Fibroblast of mammary gland (primary cell): ENCODE data around the gene KCNA5.

ENCODE experiments used
- DNase-seq: peaks from one replicate; pipeline ENCODE4 v3.0.0-alpha.2; 2010; ENCODE audit warnings: low read depth
- H3K4me3 ChIP-seq: 2 replicates; pipeline ENCODE4 v1.5.1; 2011; ENCODE audit warnings: low read depth, mild to moderate bottlenecking, low read length, moderate library complexity; ENCODE audit not compliant: control insufficient read depth
- TF ChIP-seq, protein P1 (sequence below): conservative IDR thresholded peaks from 2 replicates; pipeline ENCODE4 v1.5.1; 2011; ENCODE audit warnings: low read depth, low read length, inconsistent platforms; ENCODE audit not compliant: control insufficient read depth, insufficient read depth

KCNA5 gene

DNA sequence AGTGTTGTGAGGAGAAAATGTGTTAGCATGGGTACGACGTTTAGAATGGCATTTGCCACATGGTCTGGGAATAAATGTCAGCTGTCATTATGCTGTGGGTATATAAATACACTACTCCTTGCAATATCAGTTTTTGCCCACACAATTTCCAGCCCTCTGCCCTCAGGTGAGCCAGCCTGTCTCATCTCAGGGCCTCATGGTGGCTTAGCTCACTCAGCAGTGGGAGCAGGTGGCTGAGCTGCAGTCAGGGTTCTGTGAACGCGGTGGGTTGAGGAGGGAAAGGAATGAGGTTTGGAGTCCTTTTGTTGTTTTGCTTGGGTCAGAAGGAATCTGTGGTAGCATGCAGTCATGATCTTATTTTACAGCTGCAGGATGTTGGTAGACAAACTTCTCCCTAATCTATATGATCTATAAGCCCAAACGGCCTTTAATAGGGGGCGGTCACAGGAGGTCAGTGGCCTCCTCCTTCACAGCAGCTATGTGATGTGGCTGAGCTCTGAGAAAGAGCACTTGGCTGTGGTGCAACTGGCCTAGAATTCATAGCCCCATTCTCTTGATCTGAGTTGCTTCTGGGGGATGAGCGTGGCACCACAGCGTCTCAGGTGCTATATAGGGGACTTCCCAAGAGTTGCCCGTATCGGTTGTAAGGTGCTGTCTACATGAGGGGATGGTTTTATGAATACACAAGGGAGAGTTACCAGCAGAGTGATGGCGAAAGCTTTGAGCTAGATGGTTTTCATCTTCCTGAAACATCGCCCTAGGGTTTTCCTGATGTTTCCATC, 27.8 kb upstream of the KCNA5 start:
- TF ChIP-seq, protein P1, sequence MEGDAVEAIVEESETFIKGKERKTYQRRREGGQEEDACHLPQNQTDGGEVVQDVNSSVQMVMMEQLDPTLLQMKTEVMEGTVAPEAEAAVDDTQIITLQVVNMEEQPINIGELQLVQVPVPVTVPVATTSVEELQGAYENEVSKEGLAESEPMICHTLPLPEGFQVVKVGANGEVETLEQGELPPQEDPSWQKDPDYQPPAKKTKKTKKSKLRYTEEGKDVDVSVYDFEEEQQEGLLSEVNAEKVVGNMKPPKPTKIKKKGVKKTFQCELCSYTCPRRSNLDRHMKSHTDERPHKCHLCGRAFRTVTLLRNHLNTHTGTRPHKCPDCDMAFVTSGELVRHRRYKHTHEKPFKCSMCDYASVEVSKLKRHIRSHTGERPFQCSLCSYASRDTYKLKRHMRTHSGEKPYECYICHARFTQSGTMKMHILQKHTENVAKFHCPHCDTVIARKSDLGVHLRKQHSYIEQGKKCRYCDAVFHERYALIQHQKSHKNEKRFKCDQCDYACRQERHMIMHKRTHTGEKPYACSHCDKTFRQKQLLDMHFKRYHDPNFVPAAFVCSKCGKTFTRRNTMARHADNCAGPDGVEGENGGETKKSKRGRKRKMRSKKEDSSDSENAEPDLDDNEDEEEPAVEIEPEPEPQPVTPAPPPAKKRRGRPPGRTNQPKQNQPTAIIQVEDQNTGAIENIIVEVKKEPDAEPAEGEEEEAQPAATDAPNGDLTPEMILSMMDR, result no peak
- no peak for DNase-seq

DNA sequence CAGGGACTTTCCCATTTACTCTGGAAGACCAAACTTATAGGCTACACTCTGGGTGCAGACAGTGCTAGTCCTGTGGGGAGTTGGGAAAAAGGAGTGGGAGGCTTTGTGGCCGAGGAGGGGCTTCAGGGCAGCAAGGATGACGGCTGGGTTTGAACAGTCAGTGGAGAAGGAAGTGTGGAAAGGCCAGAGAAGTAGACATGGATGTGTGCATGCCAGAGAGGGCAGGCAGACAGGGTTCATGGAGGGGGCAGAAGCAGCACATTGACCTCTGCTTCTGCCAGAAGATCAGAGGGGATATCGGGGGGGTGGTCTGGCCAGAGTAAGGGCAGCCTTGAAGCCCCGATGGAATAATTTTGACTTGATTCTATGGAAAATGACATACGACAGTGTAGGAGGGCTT, 27.2 kb upstream of the KCNA5 start:
- DNase-seq, result no peak
- TF ChIP-seq, protein P1, result no peak
- H3K4me3 ChIP-seq, result no peak overlapping the region

More for the DNA sequence above, 27.8 kb upstream of the KCNA5 start:
- H3K4me3 ChIP-seq, result no peak overlapping the region

DNA sequence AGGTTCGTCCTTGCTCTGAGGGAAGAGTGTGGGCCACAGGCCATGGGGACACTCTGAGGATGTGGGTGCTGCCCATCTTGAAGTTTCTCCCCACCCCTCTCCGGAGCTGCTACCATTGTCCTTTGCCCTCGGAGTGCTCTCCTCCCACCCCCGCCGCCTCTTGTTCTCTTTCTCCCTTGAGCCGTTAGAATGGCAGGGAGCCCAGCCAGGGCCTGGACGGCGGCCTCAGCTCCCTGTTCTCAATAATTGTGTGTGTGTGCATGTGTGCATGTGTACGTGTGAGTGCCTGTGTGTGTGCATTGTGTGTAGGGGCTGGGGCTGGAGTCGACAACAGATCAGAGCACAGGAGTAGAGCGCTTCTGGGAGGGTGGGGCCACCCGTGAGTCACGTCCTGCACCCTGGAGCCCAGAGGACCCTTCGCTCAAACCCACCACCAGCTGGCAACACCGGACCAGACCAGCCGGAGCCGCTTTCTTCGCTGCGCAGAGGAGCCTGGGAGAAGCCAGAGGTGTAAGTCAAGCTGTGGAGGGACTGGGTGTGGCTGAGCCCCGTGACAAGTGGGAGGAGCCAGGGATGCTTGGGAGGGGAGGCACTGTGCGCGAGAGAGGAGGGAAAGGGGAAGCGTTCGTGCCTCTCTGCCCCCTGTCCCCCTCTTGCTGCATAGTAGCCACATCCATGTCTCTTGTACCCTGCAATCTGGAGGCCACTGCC, 25.9 kb upstream of the KCNA5 start:
- TF ChIP-seq, protein P1, result no peak
- DNase-seq, result no peak

DNA sequence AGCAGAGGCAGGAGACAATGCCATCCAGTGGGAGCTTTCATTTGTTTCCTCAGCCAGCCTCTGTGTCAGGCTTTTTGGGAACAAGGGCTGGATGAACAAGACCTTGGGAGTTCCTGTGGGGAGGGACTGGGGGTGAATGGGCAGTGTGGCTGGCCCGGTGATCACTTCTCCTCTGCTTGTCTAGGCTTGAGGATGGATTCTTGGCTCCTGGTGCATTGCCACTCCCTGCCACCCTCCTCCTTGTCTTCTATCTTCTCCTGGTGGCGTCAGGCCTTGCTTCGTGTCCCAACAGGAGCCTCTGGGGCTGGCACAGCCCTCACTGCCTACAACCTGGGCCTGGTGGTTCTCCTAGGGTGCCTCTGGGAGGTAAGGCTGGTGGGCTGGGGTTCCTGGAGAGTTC, 25.0 kb upstream of the KCNA5 start:
- no peak for DNase-seq
- TF ChIP-seq, protein P1, result no peak
- H3K4me3 ChIP-seq, result no peak overlapping the region

More for the DNA sequence above, 25.9 kb upstream of the KCNA5 start:
- H3K4me3 ChIP-seq, result no peak overlapping the region

DNA sequence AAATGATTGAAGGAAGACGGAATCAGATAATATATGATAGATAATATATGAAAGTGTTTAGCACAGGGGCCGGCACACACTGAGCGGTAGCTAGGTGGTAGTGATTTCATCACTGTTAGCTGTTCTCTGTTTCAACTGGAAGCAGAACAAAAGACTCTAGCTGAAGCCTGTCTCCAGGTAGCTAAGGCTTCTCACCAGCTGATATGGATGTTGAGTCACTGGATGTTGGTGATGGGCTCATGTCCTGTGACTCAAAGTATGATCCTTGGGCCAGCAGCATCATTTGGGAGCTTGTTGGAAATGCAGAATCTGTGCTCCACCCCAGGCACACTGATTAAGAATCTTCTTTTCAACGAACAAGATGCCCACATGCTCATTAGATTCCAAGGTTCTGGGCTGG, 21.7 kb upstream of the KCNA5 start:
- no peak for DNase-seq
- TF ChIP-seq, protein P1, result no peak
- no peak overlapping the region for H3K4me3 ChIP-seq

DNA sequence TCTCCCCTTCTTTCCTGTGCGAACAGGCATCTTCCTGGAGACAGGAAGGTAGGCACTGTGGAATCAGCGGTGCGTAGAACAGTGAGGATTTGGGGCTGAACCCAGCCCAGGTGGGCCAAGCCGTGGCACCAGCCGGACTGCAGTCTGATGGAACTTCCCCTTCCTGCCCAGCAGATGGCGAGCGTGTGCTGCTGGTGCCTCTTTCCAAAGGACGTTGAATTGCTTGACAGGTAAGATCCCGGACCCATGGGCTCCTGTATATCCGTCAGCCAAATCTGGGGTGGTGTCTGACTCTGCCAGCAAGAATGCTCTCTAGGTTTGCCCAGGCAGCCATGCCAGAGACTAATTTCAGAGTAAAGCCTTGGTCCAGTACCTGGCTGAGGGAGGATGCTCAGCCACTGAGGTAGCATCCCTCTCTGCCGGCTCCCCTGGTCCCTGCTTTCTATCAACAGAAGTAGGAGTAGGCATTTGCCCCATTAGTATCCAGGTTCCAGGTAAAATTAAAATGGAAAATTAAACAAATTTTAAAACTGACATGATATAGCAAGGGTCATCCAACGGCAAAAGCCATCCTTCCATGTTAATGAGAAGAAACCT, 21.1 kb upstream of the KCNA5 start:
- no peak overlapping the region for H3K4me3 ChIP-seq
- peak; percentile 32 for DNase-seq
- TF ChIP-seq, protein P1, result peak; percentile 77
